GM18870 (cell line): ENCODE measurements around the gene SLC12A2.

Experiments
- ATAC-seq: cut with Tn5 transposase; IDR thresholded peaks from one replicate; pipeline ENCODE4 v1.9.1; 2021; ENCODE audit warnings: moderate library complexity; ENCODE audit not compliant: unreplicated experiment

The SLC12A2 gene

GRCh38 chr5:128097224-128097623, 13.7 kb downstream of the SLC12A2 start:
- ATAC-seq: no peak

- ATAC-seq: no peak
These were observed 14.2 kb downstream of the SLC12A2 start for GRCh38 chr5:128097781-128098180.

- no peak for ATAC-seq
These were observed 16.4 kb downstream of the SLC12A2 start for GRCh38 chr5:128099944-128100343.

- ATAC-seq: no peak
These were observed 17.4 kb downstream of the SLC12A2 start for GRCh38 chr5:128100860-128101557.

GRCh38 chr5:128101676-128102075, 18.1 kb downstream of the SLC12A2 start:
- ATAC-seq: no peak

- no peak for ATAC-seq
These were observed 21.6 kb downstream of the SLC12A2 start for GRCh38 chr5:128105203-128105602.

GRCh38 chr5:128109138-128109537, 25.6 kb downstream of the SLC12A2 start:
- ATAC-seq: no peak

GRCh38 chr5:128109766-128110165, 26.2 kb downstream of the SLC12A2 start:
- ATAC-seq: no peak

- no peak for ATAC-seq
These were observed 28.4 kb downstream of the SLC12A2 start for GRCh38 chr5:128111818-128112448.

- no peak for ATAC-seq
These were observed 32.9 kb downstream of the SLC12A2 start for GRCh38 chr5:128116445-128116844.

- ATAC-seq: no peak
These were observed 34.6 kb downstream of the SLC12A2 start for GRCh38 chr5:128118214-128118613.

- ATAC-seq: no peak
These were observed 38.1 kb downstream of the SLC12A2 start for GRCh38 chr5:128121651-128122050.

- no peak for ATAC-seq
These were observed 40.4 kb downstream of the SLC12A2 start for GRCh38 chr5:128123936-128124335.

- ATAC-seq: no peak
These were observed 42.7 kb downstream of the SLC12A2 start for GRCh38 chr5:128126241-128126640.

GRCh38 chr5:128132499-128132898, 48.9 kb downstream of the SLC12A2 start:
- ATAC-seq: no peak

GRCh38 chr5:128135286-128135685, 51.7 kb downstream of the SLC12A2 start:
- no peak for ATAC-seq

- no peak for ATAC-seq
These were observed 60.3 kb downstream of the SLC12A2 start for GRCh38 chr5:128143911-128144310.

- ATAC-seq: no peak
These were observed 60.9 kb downstream of the SLC12A2 start for GRCh38 chr5:128144491-128144890.

- ATAC-seq: no peak
These were observed 63.1 kb downstream of the SLC12A2 start for GRCh38 chr5:128146671-128147070.

GRCh38 chr5:128154943-128155342, 71.4 kb downstream of the SLC12A2 start:
- ATAC-seq: no peak

- no peak for ATAC-seq
These were observed 72.2 kb downstream of the SLC12A2 start for GRCh38 chr5:128155776-128156175.

- ATAC-seq: no peak
These were observed 73.0 kb downstream of the SLC12A2 start for GRCh38 chr5:128156521-128156920.

GRCh38 chr5:128158342-128158741, 74.8 kb downstream of the SLC12A2 start:
- no peak for ATAC-seq
